Naive B cell (primary cell): Measurements from ENCODE around the gene NDST3. TPM values are rescaled to one million over a fixed set of nuclear protein-coding genes. Genes with fewer than 3 reads are reported as not detected.
"Not testable (repeated sequence)": the region's sequence is repeated elsewhere in the genome, so short reads cannot be mapped to it uniquely, and the experiment has no call there.

ENCODE experiments used
- ATAC-seq, 2 donors: fragments of 150-1000 bp; cut with Tn5 transposase; 2 replicates each; pipeline ENCODE4 v1.10.0; 2021; ENCODE audit warnings: low read depth in 2 of 2, mild to moderate bottlenecking in 2 of 2, moderate library complexity in 2 of 2
- DNase-seq: peaks from one replicate; pipeline ENCODE4 v3.0.0; 2022
- H3K27ac Mint-ChIP-seq, 6 donors: one replicate each; pipeline ENCODE4 v1.8.0; 2020 to 2022; ENCODE audit warnings: mild to moderate bottlenecking in 6 of 6, mixed read lengths in 6 of 6, moderate library complexity in 5 of 6, inconsistent platforms in 2 of 6
- H3K27me3 Mint-ChIP-seq, 3 donors: one replicate each; pipeline ENCODE4 v1.8.0; 2021 to 2022; ENCODE audit warnings: mixed read lengths in 3 of 3, mild to moderate bottlenecking in 1 of 3
- H3K36me3 Mint-ChIP-seq, 2 donors: one replicate each; pipeline ENCODE4 v1.8.0; 2020 to 2022; ENCODE audit warnings: mixed read lengths in 2 of 2, inconsistent platforms in 1 of 2, mild to moderate bottlenecking in 1 of 2
- H3K4me1 Mint-ChIP-seq, 3 donors: one replicate each; pipeline ENCODE4 v1.8.0; 2020 to 2022; ENCODE audit warnings: mixed read lengths in 3 of 3, inconsistent platforms in 1 of 3, mild to moderate bottlenecking in 1 of 3, moderate library complexity in 1 of 3
- H3K4me3 Mint-ChIP-seq, 8 donors: one replicate each; pipeline ENCODE4 v1.8.0; 2020 to 2022; ENCODE audit warnings: mild to moderate bottlenecking in 8 of 8, mixed read lengths in 8 of 8, moderate library complexity in 8 of 8, inconsistent platforms in 2 of 8
- H3K9me3 Mint-ChIP-seq, 7 donors: one replicate each; pipeline ENCODE4 v1.8.0; 2020 to 2022; ENCODE audit warnings: mixed read lengths in 7 of 7, mild to moderate bottlenecking in 5 of 7, inconsistent platforms in 2 of 7, moderate library complexity in 1 of 7
- polyA plus RNA-seq, 6 donors: library from polyadenylated mRNA; unstranded; fragments of 300-500 nt; fragmentation: Illumina TruSeq; gene quantifications; one replicate each; pipeline ENCODE4 v1.2.3, GENCODE V29; 2021; ENCODE audit warnings: low read depth in 6 of 6

NDST3 gene
- polyA plus RNA-seq, 6 donors from 2014 or later, result not detected

DNA sequence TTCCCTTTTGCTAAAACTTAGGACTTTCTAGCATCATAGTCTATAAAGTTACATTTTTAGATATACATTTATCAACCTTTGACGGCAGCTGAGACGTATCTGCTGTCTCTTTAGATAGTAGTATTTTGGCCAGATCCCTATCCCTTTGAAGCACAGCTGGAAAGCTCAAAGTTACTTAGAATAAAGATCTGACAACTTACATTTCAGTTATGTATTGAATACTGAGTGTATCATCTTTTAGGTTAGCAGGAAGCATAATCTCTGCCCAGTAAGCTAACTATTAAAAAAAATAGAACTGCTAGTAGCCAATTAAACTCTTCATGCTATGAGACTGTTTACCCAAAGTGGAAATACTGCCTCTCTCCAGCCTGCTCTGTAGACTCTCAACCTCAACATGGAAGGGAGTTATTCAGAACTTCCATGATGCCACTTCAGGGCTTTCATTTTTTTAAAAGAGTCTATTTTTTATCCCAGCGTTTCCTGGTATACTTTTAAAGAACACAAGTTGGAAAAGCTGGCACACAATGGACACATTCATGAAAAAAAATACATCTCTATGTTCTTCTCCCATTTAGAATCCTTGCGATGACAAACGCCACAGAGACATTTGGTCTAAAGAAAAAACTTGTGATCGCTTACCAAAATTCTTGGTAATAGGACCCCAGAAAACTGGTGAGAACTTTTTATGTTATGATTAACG is 192.2 kb downstream of the NDST3 start:
- no peak overlapping the region for H3K27ac Mint-ChIP-seq

GRCh38 chr4:118235566-118236120 is 201.4 kb downstream of the NDST3 start:
- H3K36me3 Mint-ChIP-seq, result no peaks in the 10 kb centered on the region
- no peak overlapping the region for H3K4me3 Mint-ChIP-seq
- DNase-seq, result no peak
- H3K27ac Mint-ChIP-seq, result no peak overlapping the region
- no peaks in the 10 kb centered on the region for H3K4me1 Mint-ChIP-seq
- H3K9me3 Mint-ChIP-seq, result no peaks in the 10 kb centered on the region
- ATAC-seq, result no peak
- peaks cover 9 to 12% (median 10%) of the 10 kb centered on the region in 3 donors for H3K27me3 Mint-ChIP-seq

More for the DNA sequence above, 192.2 kb downstream of the NDST3 start:
- no peak for DNase-seq
- no peaks in the 10 kb centered on the region for H3K4me1 Mint-ChIP-seq
- H3K9me3 Mint-ChIP-seq, result no peaks in the 10 kb centered on the region
- H3K36me3 Mint-ChIP-seq, result no peaks in the 10 kb centered on the region
- no peaks in the 10 kb centered on the region for H3K27me3 Mint-ChIP-seq
- no peak overlapping the region for H3K4me3 Mint-ChIP-seq
- ATAC-seq, result no peak

DNA sequence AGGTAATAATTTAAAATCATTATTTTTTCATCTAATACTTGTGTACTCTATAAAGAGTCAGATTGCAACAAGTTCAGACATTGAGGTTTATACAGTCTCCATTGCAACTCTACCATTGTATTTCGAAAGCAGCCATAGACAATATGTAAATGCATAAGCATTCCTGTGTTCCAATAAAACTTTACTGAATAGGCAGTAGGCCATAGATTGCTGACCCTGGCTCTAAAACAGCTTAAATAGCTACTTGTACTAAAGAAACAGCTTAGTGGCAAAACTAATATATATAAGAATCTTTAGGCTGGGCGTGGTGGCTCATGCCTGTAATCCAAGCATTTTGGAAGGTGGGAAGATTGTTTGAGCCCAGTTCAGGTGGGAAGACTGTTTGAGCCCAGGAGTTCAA is 203.2 kb downstream of the NDST3 start:
- no peak overlapping the region for H3K4me3 Mint-ChIP-seq

GRCh38 chr4:118249890-118250289 is 215.6 kb downstream of the NDST3 start:
- Mint-ChIP-seq H3K4me1 (no peaks in the 10 kb centered on the region), H3K27ac (no peak overlapping the region), H3K27me3 (peaks cover 0 to 5% (median 0%) of the 10 kb centered on the region in 3 donors), H3K4me3 (no peak overlapping the region), H3K36me3 (no peaks in the 10 kb centered on the region), H3K9me3 (peaks cover 0 to 13% (median 2%) of the 10 kb centered on the region in 7 donors)
- no peak for ATAC-seq
- no peak for DNase-seq

More for the DNA sequence above, 203.2 kb downstream of the NDST3 start:
- no peak for DNase-seq
- Mint-ChIP-seq H3K27me3 (peaks cover 9 to 15% (median 10%) of the 10 kb centered on the region in 3 donors), H3K4me1 (no peaks in the 10 kb centered on the region), H3K9me3 (no peaks in the 10 kb centered on the region), H3K27ac (no peak overlapping the region), H3K36me3 (no peaks in the 10 kb centered on the region)
- ATAC-seq, result no peak

- Mint-ChIP-seq H3K9me3 (peaks cover 0 to 12% (median 2%) of the 10 kb centered on the region in 7 donors), H3K27ac (no peak overlapping the region), H3K4me1 (no peaks in the 10 kb centered on the region)
Observed at GRCh38 chr4:118254368-118254767, 220.1 kb downstream of the NDST3 start.

DNA sequence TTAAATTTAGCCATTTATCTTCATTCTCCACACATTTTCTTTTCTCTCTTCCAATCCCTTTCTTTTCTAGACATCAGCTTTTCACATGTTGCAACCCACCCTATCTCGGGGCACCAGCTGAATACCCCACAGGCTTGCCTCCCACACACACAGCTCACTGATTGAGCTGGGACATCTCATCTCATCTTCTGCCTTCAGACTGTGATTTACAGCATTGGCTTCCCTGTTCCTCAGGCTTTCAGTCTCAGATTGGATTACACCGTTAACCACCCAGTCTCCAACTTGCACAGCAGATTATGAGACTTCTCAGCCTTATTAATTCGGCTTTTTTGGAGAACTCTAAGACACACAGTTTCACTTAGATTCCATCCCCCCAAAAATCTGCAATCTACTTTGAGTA is 224.8 kb downstream of the NDST3 start:
- no peaks in the 10 kb centered on the region for H3K36me3 Mint-ChIP-seq
- H3K27me3 Mint-ChIP-seq, result peaks cover 12 to 24% (median 15%) of the 10 kb centered on the region in 3 donors
- ATAC-seq (no peak), DNase-seq (no peak)
- no peaks in the 10 kb centered on the region for H3K4me1 Mint-ChIP-seq
- H3K27ac Mint-ChIP-seq, result no peak overlapping the region
- no peak overlapping the region for H3K4me3 Mint-ChIP-seq
- H3K9me3 Mint-ChIP-seq, result no peaks in the 10 kb centered on the region

More at GRCh38 chr4:118254368-118254767, 220.1 kb downstream of the NDST3 start:
- no peak for ATAC-seq
- H3K4me3 Mint-ChIP-seq, result no peak overlapping the region
- H3K36me3 Mint-ChIP-seq, result no peaks in the 10 kb centered on the region
- DNase-seq, result no peak
- peaks cover 0 to 7% (median 0%) of the 10 kb centered on the region in 3 donors for H3K27me3 Mint-ChIP-seq

- H3K36me3 Mint-ChIP-seq, result no peaks in the 10 kb centered on the region
- H3K27ac Mint-ChIP-seq, result no peak overlapping the region
- H3K9me3 Mint-ChIP-seq, result no peaks in the 10 kb centered on the region
- peaks cover 0 to 4% (median 0%) of the 10 kb centered on the region in 3 donors for H3K4me1 Mint-ChIP-seq
- no peak for ATAC-seq
- DNase-seq, result no peak
- peaks cover 16 to 35% (median 24%) of the 10 kb centered on the region in 3 donors for H3K27me3 Mint-ChIP-seq
- H3K4me3 Mint-ChIP-seq, result no peak overlapping the region
Observed at GRCh38 chr4:118260309-118260708, 226.0 kb downstream of the NDST3 start.

- Mint-ChIP-seq H3K4me3 (peak overlapping the region in 2 of 8 donors; percentile 32 to 65), H3K36me3 (no peaks in the 10 kb centered on the region), H3K9me3 (no peaks in the 10 kb centered on the region), H3K27ac (peak overlapping the region in 1 of 6 donors; percentile 35), H3K4me1 (peaks cover 0 to 4% (median 0%) of the 10 kb centered on the region in 3 donors), H3K27me3 (peaks cover 33 to 50% (median 38%) of the 10 kb centered on the region in 3 donors)
- DNase-seq (no peak), ATAC-seq (no peak)
Observed at GRCh38 chr4:118264096-118264495, 229.8 kb downstream of the NDST3 start.

DNA sequence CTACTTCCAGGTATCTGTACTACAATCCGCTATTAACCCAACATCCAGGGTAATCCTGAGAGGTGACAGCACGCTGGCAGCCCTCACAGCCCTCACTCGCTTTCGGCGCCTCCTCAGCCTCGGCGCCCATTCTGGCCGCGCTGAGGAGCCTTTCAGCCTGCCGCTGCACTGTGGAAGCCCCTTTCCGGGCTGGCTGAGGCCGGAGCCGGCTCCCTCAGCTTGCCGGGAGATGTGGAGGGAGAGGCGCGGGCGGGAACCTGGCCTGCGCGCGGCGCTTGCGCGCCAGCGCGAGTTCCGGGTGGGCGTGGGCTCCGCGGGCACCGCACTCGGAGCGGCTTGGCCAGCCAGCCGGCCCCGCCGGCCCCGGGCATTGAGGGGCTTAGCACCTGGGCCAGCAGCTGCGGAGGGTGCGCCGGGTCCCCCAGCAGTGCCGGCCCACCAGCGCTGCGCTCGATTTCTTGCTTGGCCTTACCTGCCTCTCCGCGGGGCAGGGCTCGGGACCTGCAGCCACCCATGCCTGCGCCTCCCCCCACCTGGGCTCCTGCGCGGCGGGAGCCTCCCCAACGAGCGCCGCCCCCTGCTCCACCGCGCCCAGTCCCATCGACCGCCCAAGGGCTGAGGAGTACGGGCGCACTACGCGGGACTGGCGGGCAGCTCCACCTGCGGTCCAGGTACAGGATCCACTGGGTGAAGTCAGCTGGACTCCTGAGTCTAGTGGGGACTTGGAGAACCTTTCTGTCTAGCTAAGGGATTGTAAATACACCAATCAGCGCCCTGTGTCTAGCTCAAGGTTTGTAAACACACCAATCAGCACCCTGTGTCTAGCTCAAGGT is 231.2 kb downstream of the NDST3 start:
- ATAC-seq, result peak in 1 of 2 donors; percentile 28
- H3K4me1 Mint-ChIP-seq, result peaks cover 0 to 4% (median 0%) of the 10 kb centered on the region in 3 donors

GRCh38 chr4:118266145-118266496 is 231.8 kb downstream of the NDST3 start:
- DNase-seq, ATAC-seq, H3K4me1 Mint-ChIP-seq, H3K36me3 Mint-ChIP-seq, H3K27ac Mint-ChIP-seq, H3K9me3 Mint-ChIP-seq: not testable (repeated sequence)
- Mint-ChIP-seq H3K4me3 (peak overlapping the region in 4 of 8 donors; percentile 16 to 47 (median 30)), H3K27me3 (peaks cover 30 to 45% (median 36%) of the 10 kb centered on the region in 3 donors)

More for the DNA sequence above, 231.2 kb downstream of the NDST3 start:
- Mint-ChIP-seq H3K27ac (no peak overlapping the region), H3K27me3 (peaks cover 29 to 46% (median 38%) of the 10 kb centered on the region in 3 donors), H3K9me3 (no peaks in the 10 kb centered on the region), H3K36me3 (no peaks in the 10 kb centered on the region), H3K4me3 (peak overlapping the region in 6 of 8 donors; percentile 28 to 68 (median 57))
- no peak for DNase-seq

- DNase-seq (no peak), ATAC-seq (no peak)
- Mint-ChIP-seq H3K9me3 (no peaks in the 10 kb centered on the region), H3K4me3 (no peak overlapping the region), H3K4me1 (peaks cover 0 to 4% (median 0%) of the 10 kb centered on the region in 3 donors), H3K27me3 (peaks cover 24 to 34% (median 29%) of the 10 kb centered on the region in 3 donors), H3K36me3 (no peaks in the 10 kb centered on the region), H3K27ac (no peak overlapping the region)
Observed at GRCh38 chr4:118268780-118269179, 234.5 kb downstream of the NDST3 start.

- Mint-ChIP-seq H3K27me3 (peaks cover 13 to 20% (median 19%) of the 10 kb centered on the region in 3 donors), H3K27ac (no peak overlapping the region), H3K4me1 (peaks cover 0 to 3% (median 3%) of the 10 kb centered on the region in 3 donors), H3K4me3 (no peak overlapping the region), H3K36me3 (no peaks in the 10 kb centered on the region), H3K9me3 (no peaks in the 10 kb centered on the region)
- peak in 1 of 2 donors; percentile 37 for ATAC-seq
- DNase-seq, result no peak
Observed at GRCh38 chr4:118270492-118270891, 236.2 kb downstream of the NDST3 start.

DNA sequence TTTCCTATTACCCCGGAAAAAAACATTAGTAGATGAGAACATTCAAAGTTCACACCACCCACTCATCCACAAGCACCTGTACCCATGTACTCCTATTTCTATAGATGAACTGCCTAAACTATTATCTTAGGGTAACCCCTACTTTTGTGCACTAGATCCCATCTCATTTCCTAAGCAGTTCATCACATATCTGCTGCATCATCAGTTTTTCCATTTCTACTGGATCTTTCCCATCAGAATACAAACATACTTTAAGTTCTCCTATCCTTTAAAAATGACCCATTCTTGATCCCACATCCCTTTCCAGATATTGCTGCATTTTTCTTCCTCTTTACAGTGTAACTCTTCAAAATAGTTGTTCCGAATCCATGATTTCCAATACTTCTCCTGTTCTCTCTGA is 237.5 kb downstream of the NDST3 start:
- H3K27ac Mint-ChIP-seq, result no peak overlapping the region
- H3K36me3 Mint-ChIP-seq, result no peaks in the 10 kb centered on the region
- H3K4me1 Mint-ChIP-seq, result peaks cover 0 to 5% (median 3%) of the 10 kb centered on the region in 3 donors
- no peak overlapping the region for H3K4me3 Mint-ChIP-seq
- ATAC-seq, result no peak
- H3K9me3 Mint-ChIP-seq, result no peaks in the 10 kb centered on the region
- no peak for DNase-seq
- peaks cover 6 to 11% (median 11%) of the 10 kb centered on the region in 3 donors for H3K27me3 Mint-ChIP-seq
